DOHH2 (cell line): ENCODE results near the gene DEFB129.

Source experiments
- CTCF ChIP-seq: fragments of 200-600 bp; sonication (generic); IDR thresholded peaks from one replicate; pipeline ENCODE4 v1.5.1; 2014; ENCODE audit warnings: antibody characterized with exemption, mild to moderate bottlenecking, low read depth, low read length; ENCODE audit not compliant: poor library complexity, severe bottlenecking
- EZH2phosphoT487 ChIP-seq: fragments of 200-600 bp; sonication (generic); IDR thresholded peaks from 2 replicates; pipeline ENCODE4 v1.6.1; 2017; ENCODE audit warnings: borderline replicate concordance, mild to moderate bottlenecking, antibody characterized with exemption, low read length, moderate library complexity, mixed read lengths

- TF ChIP-seq CTCF = no peak
- no peak for TF ChIP-seq EZH2phosphoT487
Observed at GRCh38 chr20:258269-258858, 31.3 kb downstream of the DEFB129 start.
